Thymus (tissue), 11 donors: ENCODE results near the gene MEN1. TPM values are rescaled to one million over a fixed set of nuclear protein-coding genes. Genes with fewer than 3 reads are reported as not detected.
"Not testable (repeated sequence)": the region's sequence is repeated elsewhere in the genome, so short reads cannot be mapped to it uniquely, and the experiment has no call there.

Experiments used
- DNase-seq, 9 donors: peaks; one replicate each; pipeline ENCODE4 v3.0.0-alpha.2; 2013; ENCODE audit warnings: low spot score in 9 of 9, low read depth in 6 of 9, missing footprints in 1 of 9
- H3K27ac ChIP-seq, 2 donors: one replicate each; pipeline ENCODE4 v1.5.1; 2013; ENCODE audit warnings: control low read depth in 1 of 2, low read depth in 1 of 2, low read length in 1 of 2, mild to moderate bottlenecking in 1 of 2, moderate library complexity in 1 of 2
- H3K27me3 ChIP-seq, 2 donors: one replicate each; pipeline ENCODE4 v1.5.1; 2013; ENCODE audit warnings: low read length in 1 of 2; ENCODE audit not compliant: control insufficient read depth in 2 of 2, insufficient read depth in 1 of 2
- H3K36me3 ChIP-seq, 2 donors: one replicate each; pipeline ENCODE4 v1.5.1; 2013; ENCODE audit warnings: low read length in 1 of 2, mild to moderate bottlenecking in 1 of 2, moderate library complexity in 1 of 2; ENCODE audit not compliant: control insufficient read depth in 2 of 2, insufficient read depth in 2 of 2
- H3K4me1 ChIP-seq, 2 donors: one replicate each; pipeline ENCODE4 v1.5.1; 2013; ENCODE audit warnings: low read length in 2 of 2; ENCODE audit not compliant: control insufficient read depth in 2 of 2, insufficient read depth in 2 of 2
- H3K4me3 ChIP-seq, 2 donors: one replicate each; pipeline ENCODE4 v1.5.1; 2013; ENCODE audit warnings: low read length in 2 of 2, control low read depth in 1 of 2, mild to moderate bottlenecking in 1 of 2
- H3K9me3 ChIP-seq, 2 donors: one replicate each; pipeline ENCODE4 v1.5.1; 2013; ENCODE audit warnings: low read length in 1 of 2, mild to moderate bottlenecking in 1 of 2; ENCODE audit not compliant: control insufficient read depth in 2 of 2, insufficient read depth in 1 of 2
- WGBS: extraction: QIAGEN DNeasy Blood & Tissue Kit; methylation state at CpG from one replicate; pipeline ENCODE4 v1.1.7; 2013; 5-methylcytosine and 5-hydroxymethylcytosine counted together
- polyA plus RNA-seq: library from polyadenylated mRNA; stranded (reverse); fragments of 200-250 nt; gene quantifications from one replicate; pipeline ENCODE4 v1.2.3, GENCODE V29; 2013
- total RNA-seq: library from RNA; stranded (reverse); fragments of 120-200 nt; gene quantifications from one replicate; pipeline ENCODE4 v1.2.4, GENCODE V29; 2013
- donor health status: healthy.

Gene MEN1
- total and polyA plus RNA-seq, 2 donors = 10.8 to 33.4 TPM

GRCh38 chr11:64848826-64849597 lies 38.7 kb upstream of the MEN1 start:
- Histone ChIP-seq H3K4me1 (peaks cover 53 to 78% of the 10 kb centered on the region in 2 donors), H3K27ac (peak overlapping the region; percentile 26 to 82), H3K4me3 (no peak overlapping the region), H3K27me3 (no peaks in the 10 kb centered on the region), H3K9me3 (peaks cover 0 to 4% of the 10 kb centered on the region in 2 donors), H3K36me3 (peaks cover 4 to 18% of the 10 kb centered on the region in 2 donors)
- DNase-seq = peak in 4 of 9 donors; percentile 62 to 83 (median 68)
- WGBS = 82% methylated on average over 16 of the region's 16 CpGs

- H3K9me3 ChIP-seq = peaks cover 0 to 4% of the 10 kb centered on the region in 2 donors
- no peak for DNase-seq
- H3K27me3 ChIP-seq = no peaks in the 10 kb centered on the region
- peaks cover 0 to 11% of the 10 kb centered on the region in 2 donors for H3K36me3 ChIP-seq
- no peak overlapping the region for H3K4me3 ChIP-seq
- peaks cover 50 to 75% of the 10 kb centered on the region in 2 donors for H3K4me1 ChIP-seq
- 84% methylated on average over 6 of the region's 6 CpGs for WGBS
- peak overlapping the region; percentile 43 to 82 for H3K27ac ChIP-seq
These were observed 38.0 kb upstream of the MEN1 start for GRCh38 chr11:64848214-64848825.

GRCh38 chr11:64846998-64847666 lies 36.8 kb upstream of the MEN1 start:
- peaks cover 0 to 4% of the 10 kb centered on the region in 2 donors for H3K9me3 ChIP-seq
- WGBS = 41% methylated on average over 13 of the region's 13 CpGs
- no peak overlapping the region for H3K27ac ChIP-seq

DNA sequence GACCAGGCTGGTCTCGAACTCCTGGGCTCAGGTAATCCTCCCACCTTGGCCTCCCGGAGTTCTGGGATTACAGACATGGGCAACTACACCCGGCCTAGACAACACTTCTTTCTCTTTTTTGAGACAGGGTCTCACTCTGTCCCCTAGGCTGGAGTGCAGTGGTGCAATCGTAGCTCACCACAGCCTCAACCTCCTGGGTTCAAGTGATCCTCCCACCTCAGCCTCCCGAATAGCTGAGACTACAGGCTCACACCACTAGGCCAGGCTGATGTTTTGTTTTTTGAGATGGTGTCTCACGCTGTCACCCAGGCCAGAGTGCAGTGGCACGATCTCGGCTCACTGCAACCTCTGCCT lies 35.4 kb upstream of the MEN1 start:
- peaks cover 26 to 54% of the 10 kb centered on the region in 2 donors for H3K4me1 ChIP-seq
- WGBS = 98% methylated on average over 8 of the region's 8 CpGs
- not testable (repeated sequence) for H3K27me3 ChIP-seq, H3K27ac ChIP-seq, H3K36me3 ChIP-seq, H3K4me3 ChIP-seq, H3K9me3 ChIP-seq, DNase-seq

More at GRCh38 chr11:64846998-64847666, 36.8 kb upstream of the MEN1 start:
- peak in 7 of 9 donors; percentile 79 to 93 (median 85) for DNase-seq
- no peaks in the 10 kb centered on the region for H3K27me3 ChIP-seq
- peaks cover 39 to 68% of the 10 kb centered on the region in 2 donors for H3K4me1 ChIP-seq
- no peak overlapping the region for H3K4me3 ChIP-seq
- peaks cover 0 to 3% of the 10 kb centered on the region in 2 donors for H3K36me3 ChIP-seq

DNA sequence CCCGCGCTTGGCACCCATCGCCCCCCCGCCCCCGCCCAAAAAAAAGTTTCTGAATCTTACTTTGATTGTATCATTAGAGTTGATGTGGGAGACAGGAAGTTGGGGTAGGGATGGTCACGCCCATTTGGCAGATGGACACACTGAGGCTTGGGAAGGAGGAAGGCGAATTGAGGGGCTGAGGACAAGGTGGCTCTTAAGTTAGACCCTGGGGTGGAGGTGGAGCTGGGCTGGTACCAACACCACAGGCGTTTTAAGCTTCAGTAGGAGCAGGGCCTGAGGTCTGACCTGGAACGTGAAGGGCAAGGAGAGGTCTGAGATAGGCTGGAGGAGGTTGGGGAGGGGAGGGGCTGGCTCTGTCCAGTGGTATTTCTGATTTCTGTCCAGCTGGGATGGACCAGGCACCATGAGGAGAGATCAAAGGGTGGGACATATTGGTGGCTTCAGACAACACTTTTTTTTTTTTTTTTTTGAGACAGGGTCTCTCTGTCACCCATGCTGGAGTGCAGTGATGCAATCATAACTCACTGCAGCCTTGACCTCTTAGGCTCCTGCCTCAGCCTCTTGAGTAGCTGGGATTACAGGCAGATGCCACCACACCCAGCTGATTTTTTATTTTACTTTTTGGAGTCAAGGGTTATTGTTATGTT lies 34.9 kb upstream of the MEN1 start:
- Histone ChIP-seq H3K9me3 (peaks cover 0 to 4% of the 10 kb centered on the region in 2 donors), H3K36me3 (no peaks in the 10 kb centered on the region), H3K4me3 (peak overlapping the region; percentile 56 to 64), H3K27me3 (no peaks in the 10 kb centered on the region), H3K4me1 (peaks cover 24 to 50% of the 10 kb centered on the region in 2 donors), H3K27ac (peak overlapping the region in 1 of 2 donors; percentile 10)
- no peak for DNase-seq
- whole genome bisulfite sequencing = 35% methylated on average over 9 of the region's 9 CpGs

- Histone ChIP-seq H3K4me1 (peaks cover 20 to 42% of the 10 kb centered on the region in 2 donors), H3K27me3 (no peaks in the 10 kb centered on the region), H3K36me3 (peaks cover 0 to 5% of the 10 kb centered on the region in 2 donors), H3K9me3 (peaks cover 0 to 4% of the 10 kb centered on the region in 2 donors), H3K4me3 (peak within 1 kb of the TSS; percentile 56 to 64), H3K27ac (peak within 1 kb of the TSS; percentile 10 to 83)
- 1% methylated on average over 96 of the region's 96 CpGs for WGBS
- peak in 4 of 9 donors; percentile 57 to 82 (median 72) for DNase-seq
These were observed 34.2 kb upstream of the MEN1 start, which contains the start of gene CDC42BPG for GRCh38 chr11:64844330-64845128. Gene CDC42BPG (minus strand): TSS chr11:64844653. CDS start chr11:64844569, 84 bp downstream.

- no peak for DNase-seq
- H3K36me3 ChIP-seq = peaks cover 0 to 8% of the 10 kb centered on the region in 2 donors
- WGBS = 59% methylated on average over 27 of the region's 27 CpGs
- H3K27ac ChIP-seq = peak overlapping the region in 1 of 2 donors; percentile 68
- H3K4me1 ChIP-seq = peaks cover 17 to 35% of the 10 kb centered on the region in 2 donors
- H3K4me3 ChIP-seq = peak overlapping the region; percentile 20 to 64
- H3K27me3 ChIP-seq = no peaks in the 10 kb centered on the region
- H3K9me3 ChIP-seq = peaks cover 0 to 4% of the 10 kb centered on the region in 2 donors
These were observed 33.5 kb upstream of the MEN1 start for GRCh38 chr11:64843686-64844329.
